Measurements from ENCODE around the gene C8G. TPM values are rescaled to one million over a fixed set of nuclear protein-coding genes. Genes with fewer than 3 reads are reported as not detected.

The C8G gene
- total and polyA plus RNA-seq, 2 of the 13 experiments (the other 11 are each of a cell fraction or from before 2014, with no cell fraction given) = 4.9 to 12.8 TPM

GRCh38 chr9:136949817-136950655 is 5.0 kb downstream of the C8G start (continued):
- TF ChIP-seq THAP9 (CRISPR knock-in tag; IDR thresholded peaks at IDR 0.05; ENCODE audit: borderline replicate concordance) (peak; percentile 73), TOPORS (CRISPR knock-in tag; IDR thresholded peaks at IDR 0.05) (no peak), CBX2 (IDR thresholded peaks at IDR 0.05; ENCODE audit: low read depth, low read length) (no peak), CBX2 (CRISPR knock-in tag; IDR thresholded peaks at IDR 0.05; ENCODE audit: low read depth) (no peak), POGZ (CRISPR knock-in tag; IDR thresholded peaks at IDR 0.05) (peak; percentile 33), CREM (IDR thresholded peaks at IDR 0.05) (no peak), CREM (CRISPR knock-in tag; IDR thresholded peaks at IDR 0.05) (no peak)
- TF ChIP-seq, protein P1, sequence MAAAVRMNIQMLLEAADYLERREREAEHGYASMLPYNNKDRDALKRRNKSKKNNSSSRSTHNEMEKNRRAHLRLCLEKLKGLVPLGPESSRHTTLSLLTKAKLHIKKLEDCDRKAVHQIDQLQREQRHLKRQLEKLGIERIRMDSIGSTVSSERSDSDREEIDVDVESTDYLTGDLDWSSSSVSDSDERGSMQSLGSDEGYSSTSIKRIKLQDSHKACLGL (CRISPR knock-in tag; IDR thresholded peaks at IDR 0.05) = no peak; the same call in 1 of the 2 replicates
- TF ChIP-seq, protein P2, sequence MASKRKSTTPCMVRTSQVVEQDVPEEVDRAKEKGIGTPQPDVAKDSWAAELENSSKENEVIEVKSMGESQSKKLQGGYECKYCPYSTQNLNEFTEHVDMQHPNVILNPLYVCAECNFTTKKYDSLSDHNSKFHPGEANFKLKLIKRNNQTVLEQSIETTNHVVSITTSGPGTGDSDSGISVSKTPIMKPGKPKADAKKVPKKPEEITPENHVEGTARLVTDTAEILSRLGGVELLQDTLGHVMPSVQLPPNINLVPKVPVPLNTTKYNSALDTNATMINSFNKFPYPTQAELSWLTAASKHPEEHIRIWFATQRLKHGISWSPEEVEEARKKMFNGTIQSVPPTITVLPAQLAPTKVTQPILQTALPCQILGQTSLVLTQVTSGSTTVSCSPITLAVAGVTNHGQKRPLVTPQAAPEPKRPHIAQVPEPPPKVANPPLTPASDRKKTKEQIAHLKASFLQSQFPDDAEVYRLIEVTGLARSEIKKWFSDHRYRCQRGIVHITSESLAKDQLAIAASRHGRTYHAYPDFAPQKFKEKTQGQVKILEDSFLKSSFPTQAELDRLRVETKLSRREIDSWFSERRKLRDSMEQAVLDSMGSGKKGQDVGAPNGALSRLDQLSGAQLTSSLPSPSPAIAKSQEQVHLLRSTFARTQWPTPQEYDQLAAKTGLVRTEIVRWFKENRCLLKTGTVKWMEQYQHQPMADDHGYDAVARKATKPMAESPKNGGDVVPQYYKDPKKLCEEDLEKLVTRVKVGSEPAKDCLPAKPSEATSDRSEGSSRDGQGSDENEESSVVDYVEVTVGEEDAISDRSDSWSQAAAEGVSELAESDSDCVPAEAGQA (IDR thresholded peaks at IDR 0.05; ENCODE audit: low read depth) = no peak
- TF ChIP-seq, protein P2 (CRISPR knock-in tag; IDR thresholded peaks at IDR 0.05; ENCODE audit: borderline replicate concordance) = no peak
- TF ChIP-seq, protein P3, sequence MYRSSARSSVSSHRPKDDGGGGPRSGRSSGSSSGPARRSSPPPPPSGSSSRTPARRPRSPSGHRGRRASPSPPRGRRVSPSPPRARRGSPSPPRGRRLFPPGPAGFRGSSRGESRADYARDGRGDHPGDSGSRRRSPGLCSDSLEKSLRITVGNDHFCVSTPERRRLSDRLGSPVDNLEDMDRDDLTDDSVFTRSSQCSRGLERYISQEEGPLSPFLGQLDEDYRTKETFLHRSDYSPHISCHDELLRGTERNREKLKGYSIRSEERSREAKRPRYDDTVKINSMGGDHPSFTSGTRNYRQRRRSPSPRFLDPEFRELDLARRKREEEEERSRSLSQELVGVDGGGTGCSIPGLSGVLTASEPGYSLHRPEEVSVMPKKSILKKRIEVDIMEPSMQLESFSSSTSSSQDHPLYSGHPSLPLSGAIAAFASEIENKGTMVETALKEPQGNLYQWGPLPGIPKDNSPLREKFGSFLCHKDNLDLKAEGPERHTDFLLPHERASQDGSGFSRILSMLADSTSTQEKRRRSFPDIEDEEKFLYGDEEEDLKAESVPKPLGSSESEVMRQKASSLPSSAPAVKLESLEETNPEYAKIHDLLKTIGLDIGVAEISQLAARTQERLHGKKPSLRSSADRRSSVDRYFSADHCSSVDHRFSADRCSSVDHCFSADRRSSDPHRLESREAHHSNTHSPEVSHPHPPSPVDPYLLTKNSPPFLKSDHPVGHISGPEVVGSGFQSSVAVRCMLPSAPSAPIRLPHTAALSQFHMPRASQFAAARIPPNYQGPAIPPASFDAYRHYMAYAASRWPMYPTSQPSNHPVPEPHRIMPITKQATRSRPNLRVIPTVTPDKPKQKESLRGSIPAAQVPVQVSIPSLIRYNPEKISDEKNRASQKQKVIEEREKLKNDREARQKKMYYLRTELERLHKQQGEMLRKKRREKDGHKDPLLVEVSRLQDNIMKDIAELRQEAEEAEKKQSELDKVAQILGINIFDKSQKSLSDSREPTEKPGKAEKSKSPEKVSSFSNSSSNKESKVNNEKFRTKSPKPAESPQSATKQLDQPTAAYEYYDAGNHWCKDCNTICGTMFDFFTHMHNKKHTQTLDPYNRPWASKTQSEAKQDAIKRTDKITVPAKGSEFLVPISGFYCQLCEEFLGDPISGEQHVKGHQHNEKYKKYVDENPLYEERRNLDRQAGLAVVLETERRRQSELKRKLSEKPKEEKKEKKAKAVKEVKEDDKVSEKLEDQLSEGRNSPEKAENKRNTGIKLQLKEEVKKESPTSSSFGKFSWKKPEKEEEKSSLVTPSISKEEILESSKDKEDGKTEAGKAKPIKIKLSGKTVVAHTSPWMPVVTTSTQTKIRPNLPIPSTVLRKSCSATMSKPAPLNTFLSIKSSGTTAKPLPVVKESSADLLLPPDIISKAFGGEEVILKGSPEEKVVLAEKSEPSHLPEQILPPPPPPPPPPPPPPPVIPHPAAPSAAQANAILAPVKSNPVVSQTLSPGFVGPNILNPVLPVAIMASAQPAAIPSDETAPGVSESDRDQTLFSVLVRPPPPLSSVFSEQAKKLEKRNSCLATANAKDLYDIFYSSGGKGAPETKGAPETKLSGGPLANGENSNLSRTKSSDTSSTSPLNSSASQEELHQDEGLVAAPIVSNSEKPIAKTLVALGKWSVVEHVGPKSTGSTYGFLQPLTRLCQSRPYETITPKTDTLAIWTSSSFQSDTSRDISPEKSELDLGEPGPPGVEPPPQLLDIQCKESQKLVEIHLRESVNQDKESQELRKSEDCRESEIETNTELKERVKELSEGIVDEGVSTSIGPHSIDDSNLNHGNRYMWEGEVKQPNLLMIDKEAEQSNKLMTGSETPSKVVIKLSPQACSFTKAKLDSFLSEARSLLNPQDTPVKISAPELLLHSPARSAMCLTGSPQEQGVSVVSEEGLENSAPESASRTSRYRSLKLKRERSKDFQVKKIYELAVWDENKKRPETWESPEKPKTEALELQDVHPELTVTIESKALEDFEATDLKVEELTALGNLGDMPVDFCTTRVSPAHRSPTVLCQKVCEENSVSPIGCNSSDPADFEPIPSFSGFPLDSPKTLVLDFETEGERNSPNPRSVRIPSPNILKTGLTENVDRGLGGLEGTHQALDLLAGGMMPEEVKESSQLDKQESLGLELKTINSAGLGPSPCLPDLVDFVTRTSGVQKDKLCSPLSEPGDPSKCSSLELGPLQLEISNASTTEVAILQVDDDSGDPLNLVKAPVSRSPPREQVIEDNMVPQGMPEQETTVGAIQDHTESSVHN (CRISPR knock-in tag; IDR thresholded peaks at IDR 0.05) = no peak
